K562 (cell line): Measurements from ENCODE around the gene POMT2. TPM values are rescaled to one million over a fixed set of nuclear protein-coding genes. Genes with fewer than 3 reads are reported as not detected.
"Not testable (repeated sequence)": the region's sequence is repeated elsewhere in the genome, so short reads cannot be mapped to it uniquely, and the experiment has no call there.

Experiments
- ATAC-seq: fragments of 200-7000 bp; cut with Tn5 transposase; 3 replicates; pipeline ENCODE4 v1.9.1; 2020; ENCODE audit warnings: moderate library complexity
- BruUV-seq: library from RNA; stranded (reverse); fragments of 400-500 nt; replicated peaks from 2 replicates; lab custom pipeline; 2021; lab: Mats Ljungman, UMichigan
- CTCF ChIA-PET: fragments of 300-600 bp; formaldehyde crosslinking; extraction: SDS; loops from one replicate; lab custom pipeline; 2021; ENCODE audit warnings: low intra/inter-chr PET ratio; lab: Yijun Ruan, JAX
- POLR2A ChIA-PET: fragments of 300-600, 350-650 bp; sonication (Branson Sonifier 250); formaldehyde crosslinking; extraction: SDS; loops from one replicate; lab custom pipeline; 2021; ENCODE audit warnings: antibody characterized with exemption, inconsistent platforms; lab: Yijun Ruan, JAX
- DNase-seq, 4 experiments: peaks; one replicate each; pipeline versions ENCODE4 v3.0.0 to v3.0.0-alpha.2; 2011 to 2018; ENCODE audit warnings: low spot score in 3 of 4, mixed read lengths in 3 of 4; ENCODE audit errors: extremely low read depth in 1 of 4
- FAIRE-seq: peaks from 2 replicates; lab custom pipeline; 2011; peaks lifted over from hg19 to GRCh38; lab: Jason Lieb, UNC
- H2AFZ ChIP-seq: 2 replicates; pipeline ENCODE4 v1.6.0; 2011; ENCODE audit warnings: low read depth, low read length, control low read depth, inconsistent platforms
- H3K27ac ChIP-seq: fragments of 200-600 bp; 3 replicates; pipeline ENCODE4 v1.8.0; 2011; ENCODE audit warnings: low read depth, mild to moderate bottlenecking, control low read depth, inconsistent platforms, low read length, moderate library complexity, mixed read lengths; ENCODE audit errors: extremely low read depth
- H3K27me3 ChIP-seq, 2 experiments: fragments of 300-600 bp in 1 of 2; 2 replicates in 1 of 2; 3 replicates in 1 of 2; pipeline versions ENCODE4 v1.6.0 to v1.8.0; 2011; ENCODE audit warnings: inconsistent platforms in 2 of 2, low read length in 2 of 2, mild to moderate bottlenecking in 1 of 2, mixed read lengths in 1 of 2, moderate library complexity in 1 of 2; ENCODE audit not compliant: control insufficient read depth in 2 of 2, insufficient read depth in 2 of 2
- H3K36me3 ChIP-seq: fragments of 300-600 bp; 3 replicates; pipeline ENCODE4 v1.8.0; 2011; ENCODE audit warnings: mild to moderate bottlenecking, low read length, inconsistent platforms; ENCODE audit not compliant: control insufficient read depth, insufficient read depth
- H3K4me1 ChIP-seq, 2 experiments: fragments of 200-600 bp in 1 of 2; replicated peaks in 1 of 2; 2 replicates in 1 of 2; 3 replicates in 1 of 2; pipeline versions ENCODE4 v1.5.1 to v1.8.0; 2011; ENCODE audit warnings: inconsistent platforms in 2 of 2, low read length in 2 of 2, mild to moderate bottlenecking in 1 of 2, mixed read lengths in 1 of 2, moderate library complexity in 1 of 2; ENCODE audit not compliant: control insufficient read depth in 2 of 2, insufficient read depth in 2 of 2
- H3K4me2 ChIP-seq: 2 replicates; pipeline ENCODE4 v1.6.1; 2011; ENCODE audit warnings: low read length, control low read depth, inconsistent platforms, mixed read lengths; ENCODE audit not compliant: insufficient read depth
- H3K4me3 ChIP-seq: fragments of 200-600 bp; sonication (generic), shearing (Covaris generic); 2 replicates; pipeline ENCODE4 v1.5.1; 2016; ENCODE audit warnings: control low read depth, inconsistent platforms
- H3K79me2 ChIP-seq: fragments of 200-600 bp; 3 replicates; pipeline ENCODE4 v1.8.0; 2011; ENCODE audit warnings: low read length, inconsistent platforms; ENCODE audit not compliant: control insufficient read depth, insufficient read depth
- H3K9ac ChIP-seq, 2 experiments: 2 replicates each; pipeline versions ENCODE4 v1.6.0 to v1.6.1; 2011; ENCODE audit warnings: low read depth in 2 of 2, low read length in 2 of 2, control low read depth in 1 of 2, inconsistent platforms in 1 of 2, mild to moderate bottlenecking in 1 of 2, mixed read lengths in 1 of 2; ENCODE audit not compliant: insufficient read depth in 1 of 2
- H3K9me1 ChIP-seq: one replicate; pipeline ENCODE4 v1.6.0; 2011; ENCODE audit warnings: inconsistent platforms, mild to moderate bottlenecking, low read length, moderate library complexity; ENCODE audit not compliant: control insufficient read depth, insufficient read depth
- H3K9me3 ChIP-seq: replicated peaks from 2 replicates; pipeline ENCODE4 v1.5.1; 2011; ENCODE audit warnings: low read depth, low read length, inconsistent platforms; ENCODE audit not compliant: control insufficient read depth, insufficient read depth
- H4K20me1 ChIP-seq: replicated peaks from 2 replicates; pipeline ENCODE4 v1.6.1; 2011; ENCODE audit warnings: low read length, inconsistent platforms, mixed read lengths; ENCODE audit not compliant: control insufficient read depth, insufficient read depth
- CCAR2 ChIP-seq: fragments of 200-400 bp; formaldehyde crosslinking; IDR thresholded peaks from 2 replicates; pipeline ENCODE4 v1.6.1; 2017; ENCODE audit warnings: mild to moderate bottlenecking, low read depth, low read length
- RBM25 ChIP-seq: fragments of 200-400 bp; formaldehyde crosslinking; IDR thresholded peaks from 2 replicates; pipeline ENCODE4 v1.6.1; 2018; ENCODE audit warnings: low read length, low read depth, moderate library complexity; ENCODE audit not compliant: severe bottlenecking
- WGBS: fragments of 100-300 bp; shearing (Covaris generic); methylation state at CpG from one replicate; pipeline ENCODE4 v1.1.6; 2016; ENCODE audit warnings: low coverage, mixed read lengths; ENCODE audit not compliant: insufficient coverage; ENCODE audit errors: missing lambda C conversion rate; 5-methylcytosine and 5-hydroxymethylcytosine counted together
- in situ Hi-C: fragments of 300-500 bp; cut with MboI; formaldehyde crosslinking; loops from 4 replicates; pipeline ENCODE4 v1.15.0; 2018; ENCODE audit warnings: inconsistent platforms, mixed read lengths
- intact Hi-C: fragments of 100-400 bp; cut with micrococcal nuclease; formaldehyde crosslinking; loops from 2 replicates; pipeline ENCODE4 v1.14.2; 2022
- polyA plus RNA-seq, 8 experiments: library from polyadenylated mRNA; depleted of rRNA in 4 of 8; stranded (reverse) in 5 of 8; unstranded in 3 of 8; fragments of >200 nt; fragmentation: Nextera tagmentation in 2 of 8; fragmentation: Illumina TruSeq in 1 of 8; extraction: Ambion mirVana in 2 of 8; extraction: Trizol in 1 of 8; gene quantifications; 2 replicates each; pipeline versions ENCODE4 v1.2.1 to v1.2.3, GENCODE V29; 2011 to 2014; ENCODE audit warnings: inconsistent platforms in 1 of 8, missing spikeins in 1 of 8
- total RNA-seq, 7 experiments: library from RNA; depleted of rRNA in 6 of 7; stranded (reverse); fragments of >200 nt in 6 of 7; fragmentation: Illumina TruSeq in 2 of 7; extraction: Trizol in 2 of 7; gene quantifications; 2 replicates each; pipeline versions ENCODE4 v1.2.1 to v1.2.3, GENCODE V29; 2011 to 2021; ENCODE audit warnings: low replicate concordance in 1 of 7
- TF ChIP-seq, protein P1 (sequence below): fragments of 450-650 bp; IDR thresholded peaks from 2 replicates; pipeline ENCODE4 v1.6.1; 2016; ENCODE audit warnings: mild to moderate bottlenecking, moderate library complexity

Gene POMT2
- total and polyA plus RNA-seq, 9 of the 15 experiments (the other 6 are each of a cell fraction or from before 2014, with no cell fraction given) = 0.39 to 16.6 (median 7.8) TPM

DNA sequence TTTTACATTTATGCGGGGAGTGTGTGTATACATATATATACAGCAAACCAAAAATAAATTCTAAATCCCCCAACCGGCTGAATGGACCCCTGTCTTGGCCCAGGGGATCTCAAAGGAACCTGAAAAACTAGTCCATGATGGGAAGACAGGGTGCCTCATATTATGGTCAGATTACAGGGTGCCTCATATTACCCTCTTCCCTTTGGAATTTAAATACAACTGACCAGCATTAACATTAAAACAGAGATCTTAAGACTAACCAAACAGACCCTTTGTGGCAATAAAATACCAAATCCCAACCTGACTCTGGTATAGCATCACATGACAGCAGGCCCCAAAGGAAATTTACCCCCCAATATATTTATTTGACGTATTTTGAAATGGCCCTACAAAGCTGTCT lies 17.2 kb upstream of the POMT2 start (continued):
- TF ChIP-seq, protein P1, sequence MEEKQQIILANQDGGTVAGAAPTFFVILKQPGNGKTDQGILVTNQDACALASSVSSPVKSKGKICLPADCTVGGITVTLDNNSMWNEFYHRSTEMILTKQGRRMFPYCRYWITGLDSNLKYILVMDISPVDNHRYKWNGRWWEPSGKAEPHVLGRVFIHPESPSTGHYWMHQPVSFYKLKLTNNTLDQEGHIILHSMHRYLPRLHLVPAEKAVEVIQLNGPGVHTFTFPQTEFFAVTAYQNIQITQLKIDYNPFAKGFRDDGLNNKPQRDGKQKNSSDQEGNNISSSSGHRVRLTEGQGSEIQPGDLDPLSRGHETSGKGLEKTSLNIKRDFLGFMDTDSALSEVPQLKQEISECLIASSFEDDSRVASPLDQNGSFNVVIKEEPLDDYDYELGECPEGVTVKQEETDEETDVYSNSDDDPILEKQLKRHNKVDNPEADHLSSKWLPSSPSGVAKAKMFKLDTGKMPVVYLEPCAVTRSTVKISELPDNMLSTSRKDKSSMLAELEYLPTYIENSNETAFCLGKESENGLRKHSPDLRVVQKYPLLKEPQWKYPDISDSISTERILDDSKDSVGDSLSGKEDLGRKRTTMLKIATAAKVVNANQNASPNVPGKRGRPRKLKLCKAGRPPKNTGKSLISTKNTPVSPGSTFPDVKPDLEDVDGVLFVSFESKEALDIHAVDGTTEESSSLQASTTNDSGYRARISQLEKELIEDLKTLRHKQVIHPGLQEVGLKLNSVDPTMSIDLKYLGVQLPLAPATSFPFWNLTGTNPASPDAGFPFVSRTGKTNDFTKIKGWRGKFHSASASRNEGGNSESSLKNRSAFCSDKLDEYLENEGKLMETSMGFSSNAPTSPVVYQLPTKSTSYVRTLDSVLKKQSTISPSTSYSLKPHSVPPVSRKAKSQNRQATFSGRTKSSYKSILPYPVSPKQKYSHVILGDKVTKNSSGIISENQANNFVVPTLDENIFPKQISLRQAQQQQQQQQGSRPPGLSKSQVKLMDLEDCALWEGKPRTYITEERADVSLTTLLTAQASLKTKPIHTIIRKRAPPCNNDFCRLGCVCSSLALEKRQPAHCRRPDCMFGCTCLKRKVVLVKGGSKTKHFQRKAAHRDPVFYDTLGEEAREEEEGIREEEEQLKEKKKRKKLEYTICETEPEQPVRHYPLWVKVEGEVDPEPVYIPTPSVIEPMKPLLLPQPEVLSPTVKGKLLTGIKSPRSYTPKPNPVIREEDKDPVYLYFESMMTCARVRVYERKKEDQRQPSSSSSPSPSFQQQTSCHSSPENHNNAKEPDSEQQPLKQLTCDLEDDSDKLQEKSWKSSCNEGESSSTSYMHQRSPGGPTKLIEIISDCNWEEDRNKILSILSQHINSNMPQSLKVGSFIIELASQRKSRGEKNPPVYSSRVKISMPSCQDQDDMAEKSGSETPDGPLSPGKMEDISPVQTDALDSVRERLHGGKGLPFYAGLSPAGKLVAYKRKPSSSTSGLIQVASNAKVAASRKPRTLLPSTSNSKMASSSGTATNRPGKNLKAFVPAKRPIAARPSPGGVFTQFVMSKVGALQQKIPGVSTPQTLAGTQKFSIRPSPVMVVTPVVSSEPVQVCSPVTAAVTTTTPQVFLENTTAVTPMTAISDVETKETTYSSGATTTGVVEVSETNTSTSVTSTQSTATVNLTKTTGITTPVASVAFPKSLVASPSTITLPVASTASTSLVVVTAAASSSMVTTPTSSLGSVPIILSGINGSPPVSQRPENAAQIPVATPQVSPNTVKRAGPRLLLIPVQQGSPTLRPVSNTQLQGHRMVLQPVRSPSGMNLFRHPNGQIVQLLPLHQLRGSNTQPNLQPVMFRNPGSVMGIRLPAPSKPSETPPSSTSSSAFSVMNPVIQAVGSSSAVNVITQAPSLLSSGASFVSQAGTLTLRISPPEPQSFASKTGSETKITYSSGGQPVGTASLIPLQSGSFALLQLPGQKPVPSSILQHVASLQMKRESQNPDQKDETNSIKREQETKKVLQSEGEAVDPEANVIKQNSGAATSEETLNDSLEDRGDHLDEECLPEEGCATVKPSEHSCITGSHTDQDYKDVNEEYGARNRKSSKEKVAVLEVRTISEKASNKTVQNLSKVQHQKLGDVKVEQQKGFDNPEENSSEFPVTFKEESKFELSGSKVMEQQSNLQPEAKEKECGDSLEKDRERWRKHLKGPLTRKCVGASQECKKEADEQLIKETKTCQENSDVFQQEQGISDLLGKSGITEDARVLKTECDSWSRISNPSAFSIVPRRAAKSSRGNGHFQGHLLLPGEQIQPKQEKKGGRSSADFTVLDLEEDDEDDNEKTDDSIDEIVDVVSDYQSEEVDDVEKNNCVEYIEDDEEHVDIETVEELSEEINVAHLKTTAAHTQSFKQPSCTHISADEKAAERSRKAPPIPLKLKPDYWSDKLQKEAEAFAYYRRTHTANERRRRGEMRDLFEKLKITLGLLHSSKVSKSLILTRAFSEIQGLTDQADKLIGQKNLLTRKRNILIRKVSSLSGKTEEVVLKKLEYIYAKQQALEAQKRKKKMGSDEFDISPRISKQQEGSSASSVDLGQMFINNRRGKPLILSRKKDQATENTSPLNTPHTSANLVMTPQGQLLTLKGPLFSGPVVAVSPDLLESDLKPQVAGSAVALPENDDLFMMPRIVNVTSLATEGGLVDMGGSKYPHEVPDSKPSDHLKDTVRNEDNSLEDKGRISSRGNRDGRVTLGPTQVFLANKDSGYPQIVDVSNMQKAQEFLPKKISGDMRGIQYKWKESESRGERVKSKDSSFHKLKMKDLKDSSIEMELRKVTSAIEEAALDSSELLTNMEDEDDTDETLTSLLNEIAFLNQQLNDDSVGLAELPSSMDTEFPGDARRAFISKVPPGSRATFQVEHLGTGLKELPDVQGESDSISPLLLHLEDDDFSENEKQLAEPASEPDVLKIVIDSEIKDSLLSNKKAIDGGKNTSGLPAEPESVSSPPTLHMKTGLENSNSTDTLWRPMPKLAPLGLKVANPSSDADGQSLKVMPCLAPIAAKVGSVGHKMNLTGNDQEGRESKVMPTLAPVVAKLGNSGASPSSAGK = no peak
- TF ChIP-seq CCAR2 (no peak), RBM25 (no peak)

DNA sequence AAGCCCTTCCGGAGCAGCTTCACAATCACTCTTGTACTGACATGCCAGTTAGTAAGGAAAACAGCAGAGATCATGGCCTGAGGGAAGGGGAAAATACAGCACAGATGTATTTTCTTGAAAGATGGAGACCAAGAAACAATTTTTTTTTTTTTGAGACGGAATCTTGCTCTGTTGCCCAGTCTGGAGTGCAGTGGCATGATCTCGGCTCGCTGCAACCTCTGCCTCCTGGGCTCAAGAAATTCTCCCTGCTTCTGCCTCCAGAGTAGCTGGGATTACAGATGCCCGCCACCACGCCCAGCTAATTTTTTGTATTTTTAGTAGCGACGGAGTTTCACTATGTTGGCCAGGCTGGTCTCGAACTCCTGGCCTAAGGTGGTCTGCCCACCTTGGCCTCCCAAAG lies 16.6 kb upstream of the POMT2 start:
- H3K4me1 ChIP-seq, FAIRE-seq, H3K4me2 ChIP-seq, intact Hi-C loops, ATAC-seq, POLR2A ChIA-PET, H3K27ac ChIP-seq, H3K9me3 ChIP-seq, H3K4me3 ChIP-seq, H4K20me1 ChIP-seq, in situ Hi-C loops, H2AFZ ChIP-seq, H3K27me3 ChIP-seq, H3K9ac ChIP-seq, DNase-seq, H3K9me1 ChIP-seq, CTCF ChIA-PET, H3K79me2 ChIP-seq, BruUV-seq: not testable (repeated sequence)
- 91% methylated on average over 8 of the region's 9 CpGs for WGBS
- H3K36me3 ChIP-seq = peaks cover 24% of the 10 kb centered on the region; the same call in 2 of the 3 replicates
